MM.1S (cell line): ENCODE measurements around the gene MESD.
"Not testable (repeated sequence)": the region's sequence is repeated elsewhere in the genome, so short reads cannot be mapped to it uniquely, and the experiment has no call there.

Source experiments
- DNase-seq: peaks from one replicate; pipeline ENCODE4 v3.0.0-alpha.2; 2015
- H2AFZ ChIP-seq: fragments of 300-600 bp; sonication (generic); 2 replicates; pipeline ENCODE4 v1.6.0; 2016; ENCODE audit warnings: antibody characterized with exemption, low read length
- H3F3A ChIP-seq: fragments of 300-600 bp; sonication (generic); 2 replicates; pipeline ENCODE4 v1.6.1; 2016; ENCODE audit warnings: mild to moderate bottlenecking, antibody characterized with exemption, low read length, moderate library complexity, mixed read lengths; ENCODE audit not compliant: insufficient read depth
- H3K27ac ChIP-seq: fragments of 300-600 bp; sonication (generic); 2 replicates; pipeline ENCODE4 v1.5.1; 2016; ENCODE audit warnings: mild to moderate bottlenecking, low read length
- H3K27me3 ChIP-seq: fragments of 300-600 bp; sonication (generic); replicated peaks from 2 replicates; pipeline ENCODE4 v1.6.0; 2016; ENCODE audit warnings: low read length; ENCODE audit not compliant: insufficient read depth
- H3K36me3 ChIP-seq: fragments of 300-600 bp; sonication (generic); replicated peaks from 2 replicates; pipeline ENCODE4 v1.6.1; 2016; ENCODE audit warnings: mild to moderate bottlenecking, low read length, mixed read lengths; ENCODE audit not compliant: insufficient read depth
- H3K4me1 ChIP-seq: fragments of 300-600 bp; sonication (generic); 2 replicates; pipeline ENCODE4 v1.6.1; 2016; ENCODE audit warnings: low read length, mixed read lengths
- H3K4me2 ChIP-seq: fragments of 300-600 bp; sonication (generic); 2 replicates; pipeline ENCODE4 v1.6.0; 2016; ENCODE audit warnings: low read depth, low read length
- H3K4me3 ChIP-seq: fragments of 300-600 bp; sonication (generic); 2 replicates; pipeline ENCODE4 v1.5.1; 2016; ENCODE audit warnings: low read length, mixed read lengths
- H3K79me2 ChIP-seq: fragments of 300-600 bp; sonication (generic); 2 replicates; pipeline ENCODE4 v1.6.1; 2016; ENCODE audit warnings: mixed run types, low read length, mixed read lengths
- H3K9ac ChIP-seq: fragments of 300-600 bp; sonication (generic); 2 replicates; pipeline ENCODE4 v1.6.1; 2016; ENCODE audit warnings: low read length, mixed read lengths
- H3K9me2 ChIP-seq: fragments of 300-600 bp; sonication (generic); replicated peaks from 2 replicates; pipeline ENCODE4 v1.6.1; 2016; ENCODE audit warnings: mild to moderate bottlenecking, low read length, mixed read lengths; ENCODE audit not compliant: insufficient read depth
- H3K9me3 ChIP-seq: fragments of 300-600 bp; sonication (generic); replicated peaks from 2 replicates; pipeline ENCODE4 v1.6.1; 2016; ENCODE audit warnings: mild to moderate bottlenecking, low read length, mixed read lengths; ENCODE audit not compliant: insufficient read depth
- H4K20me1 ChIP-seq: fragments of 300-600 bp; sonication (generic); 2 replicates; pipeline ENCODE4 v1.6.1; 2016; ENCODE audit warnings: mild to moderate bottlenecking, low read length, moderate library complexity, mixed read lengths; ENCODE audit not compliant: insufficient read depth
- EZH2 ChIP-seq: fragments of 300-600 bp; sonication (generic); optimal IDR thresholded peaks from 2 replicates; pipeline ENCODE3; 2017; ENCODE audit warnings: low read depth, mild to moderate bottlenecking, antibody characterized with exemption, low read length, mixed read lengths
- EZH2phosphoT487 ChIP-seq: fragments of 300-600 bp; sonication (generic); IDR thresholded peaks from 2 replicates; pipeline ENCODE4 v1.6.1; 2018; ENCODE audit warnings: antibody characterized with exemption, low read length
- TF ChIP-seq, protein P1 (sequence below): fragments of 300-600 bp; sonication (generic); IDR thresholded peaks from 2 replicates; pipeline ENCODE4 v1.5.1; 2016; ENCODE audit warnings: antibody characterized with exemption, low read length, mixed read lengths

Gene MESD

GRCh38 chr15:80967991-80968510 lies 21.6 kb downstream of the MESD start:
- Histone ChIP-seq H3K9me2 (no peaks in the 10 kb centered on the region), H4K20me1 (no peaks in the 10 kb centered on the region), H2AFZ (no peak overlapping the region), H3K4me1 (no peaks in the 10 kb centered on the region), H3K79me2 (no peaks in the 10 kb centered on the region), H3K4me2 (no peak overlapping the region), H3K27ac (no peak overlapping the region), H3F3A (no peaks in the 10 kb centered on the region; the same call in 1 of the 2 replicates), H3K36me3 (no peaks in the 10 kb centered on the region), H3K27me3 (no peaks in the 10 kb centered on the region), H3K9ac (no peak overlapping the region), H3K4me3 (no peak overlapping the region), H3K9me3 (no peaks in the 10 kb centered on the region)
- no peak for DNase-seq
- TF ChIP-seq EZH2 (no peak), EZH2phosphoT487 (no peak)
- TF ChIP-seq, protein P1, sequence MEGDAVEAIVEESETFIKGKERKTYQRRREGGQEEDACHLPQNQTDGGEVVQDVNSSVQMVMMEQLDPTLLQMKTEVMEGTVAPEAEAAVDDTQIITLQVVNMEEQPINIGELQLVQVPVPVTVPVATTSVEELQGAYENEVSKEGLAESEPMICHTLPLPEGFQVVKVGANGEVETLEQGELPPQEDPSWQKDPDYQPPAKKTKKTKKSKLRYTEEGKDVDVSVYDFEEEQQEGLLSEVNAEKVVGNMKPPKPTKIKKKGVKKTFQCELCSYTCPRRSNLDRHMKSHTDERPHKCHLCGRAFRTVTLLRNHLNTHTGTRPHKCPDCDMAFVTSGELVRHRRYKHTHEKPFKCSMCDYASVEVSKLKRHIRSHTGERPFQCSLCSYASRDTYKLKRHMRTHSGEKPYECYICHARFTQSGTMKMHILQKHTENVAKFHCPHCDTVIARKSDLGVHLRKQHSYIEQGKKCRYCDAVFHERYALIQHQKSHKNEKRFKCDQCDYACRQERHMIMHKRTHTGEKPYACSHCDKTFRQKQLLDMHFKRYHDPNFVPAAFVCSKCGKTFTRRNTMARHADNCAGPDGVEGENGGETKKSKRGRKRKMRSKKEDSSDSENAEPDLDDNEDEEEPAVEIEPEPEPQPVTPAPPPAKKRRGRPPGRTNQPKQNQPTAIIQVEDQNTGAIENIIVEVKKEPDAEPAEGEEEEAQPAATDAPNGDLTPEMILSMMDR, result no peak

GRCh38 chr15:80967451-80967850 lies 22.2 kb downstream of the MESD start:
- H2AFZ ChIP-seq, result no peak overlapping the region
- no peak overlapping the region for H3K4me3 ChIP-seq
- no peak for DNase-seq
- H4K20me1 ChIP-seq, result no peaks in the 10 kb centered on the region
- H3K9ac ChIP-seq, result no peak overlapping the region
- H3F3A ChIP-seq, result no peaks in the 10 kb centered on the region; the same call in 1 of the 2 replicates
- no peaks in the 10 kb centered on the region for H3K27me3 ChIP-seq
- TF ChIP-seq, protein P1, result no peak
- no peak for TF ChIP-seq EZH2phosphoT487
- no peak for TF ChIP-seq EZH2
- no peaks in the 10 kb centered on the region for H3K36me3 ChIP-seq
- no peaks in the 10 kb centered on the region for H3K79me2 ChIP-seq
- H3K9me2 ChIP-seq, result no peaks in the 10 kb centered on the region
- no peaks in the 10 kb centered on the region for H3K9me3 ChIP-seq
- no peaks in the 10 kb centered on the region for H3K4me1 ChIP-seq
- no peak overlapping the region for H3K27ac ChIP-seq
- no peak overlapping the region for H3K4me2 ChIP-seq

DNA sequence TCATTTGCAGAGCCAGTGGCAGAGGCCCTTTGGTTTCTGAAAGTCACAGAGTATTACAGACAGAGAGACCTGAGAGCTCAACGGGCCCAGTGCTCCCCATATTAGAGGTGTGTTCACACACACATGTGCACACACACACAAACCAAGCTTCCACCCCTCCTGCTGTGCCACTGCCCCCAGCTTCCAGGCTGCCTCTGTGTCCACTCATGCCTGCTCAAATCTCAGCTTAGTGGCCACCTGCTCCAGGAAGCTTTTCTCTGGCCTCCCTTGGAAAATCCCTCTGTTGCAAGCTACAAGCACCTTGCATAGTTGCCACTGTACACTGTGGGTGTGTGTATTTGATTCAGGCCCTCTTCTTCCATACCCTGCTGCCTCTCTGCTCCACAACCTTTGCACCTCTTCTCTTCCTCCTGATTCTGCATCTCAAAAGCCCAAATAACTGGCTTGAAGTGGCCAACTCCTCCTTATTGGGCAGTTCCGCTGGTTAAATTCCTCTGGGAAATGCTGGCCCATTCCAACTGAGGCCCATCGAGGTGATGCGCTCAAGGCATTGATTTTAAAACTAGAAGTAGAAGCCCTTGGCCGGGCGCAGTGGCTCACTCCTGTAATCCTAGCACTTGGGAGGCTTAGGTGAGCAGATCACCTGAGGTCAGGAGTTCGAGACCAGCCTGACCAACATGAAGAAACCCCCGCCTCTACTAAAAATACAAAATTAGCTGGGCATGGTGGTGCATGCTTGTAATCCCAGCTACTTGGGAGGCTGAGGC lies 23.0 kb downstream of the MESD start:
- Histone ChIP-seq H3K36me3 (no peaks in the 10 kb centered on the region), H3F3A (no peaks in the 10 kb centered on the region; the same call in 1 of the 2 replicates), H3K9ac (no peak overlapping the region), H3K9me2 (no peaks in the 10 kb centered on the region), H3K4me2 (no peak overlapping the region), H3K9me3 (no peaks in the 10 kb centered on the region), H3K4me1 (no peaks in the 10 kb centered on the region), H3K27ac (no peak overlapping the region), H3K27me3 (no peaks in the 10 kb centered on the region), H3K4me3 (no peak overlapping the region), H2AFZ (no peak overlapping the region), H4K20me1 (no peaks in the 10 kb centered on the region), H3K79me2 (no peaks in the 10 kb centered on the region)
- TF ChIP-seq EZH2phosphoT487 (no peak), EZH2 (no peak)
- TF ChIP-seq, protein P1, result no peak
- DNase-seq, result no peak

DNA sequence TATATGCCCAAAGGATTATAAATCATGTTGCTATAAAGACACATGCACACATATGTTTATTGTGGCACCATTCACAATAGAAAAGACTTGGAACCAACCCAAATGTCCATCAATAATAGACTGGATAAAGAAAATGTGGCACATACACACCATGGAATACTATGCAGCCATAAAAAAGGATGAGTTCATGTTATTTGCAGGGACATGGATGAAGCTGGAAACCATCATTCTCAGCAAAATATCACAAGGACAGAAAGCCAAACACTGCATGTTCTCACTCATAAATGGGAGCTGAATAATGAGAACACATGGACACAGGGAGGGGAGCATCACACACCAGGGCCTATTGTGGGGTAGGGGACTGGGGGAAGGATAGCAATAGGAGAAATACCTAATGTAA lies 24.2 kb downstream of the MESD start:
- H3K9ac ChIP-seq, H3K79me2 ChIP-seq, DNase-seq, H3K27ac ChIP-seq, H3K4me2 ChIP-seq, H3K4me3 ChIP-seq, H3K4me1 ChIP-seq, H3K9me2 ChIP-seq, H3K9me3 ChIP-seq, H3F3A ChIP-seq, H2AFZ ChIP-seq, H3K27me3 ChIP-seq, H3K36me3 ChIP-seq, H4K20me1 ChIP-seq: not testable (repeated sequence)
